M059J (cell line): ENCODE data around the gene SLC6A2. TPM values are rescaled to one million over a fixed set of nuclear protein-coding genes. Genes with fewer than 3 reads are reported as not detected.
A peak's percentile ranks its signal among the peaks of the same experiment; 100 is the strongest.

Experiments
- DNase-seq: peaks from one replicate; pipeline ENCODE4 v3.0.0-alpha.2; 2012; ENCODE audit warnings: low read depth
- total RNA-seq: library from RNA; depleted of rRNA; stranded (reverse); fragments of >200 nt; shearing (Covaris generic); gene quantifications from 2 replicates; pipeline ENCODE4 v1.2.3, GENCODE V29; 2014

Gene SLC6A2
- total RNA-seq, 1 experiment from 2014 or later = not detected

DNA sequence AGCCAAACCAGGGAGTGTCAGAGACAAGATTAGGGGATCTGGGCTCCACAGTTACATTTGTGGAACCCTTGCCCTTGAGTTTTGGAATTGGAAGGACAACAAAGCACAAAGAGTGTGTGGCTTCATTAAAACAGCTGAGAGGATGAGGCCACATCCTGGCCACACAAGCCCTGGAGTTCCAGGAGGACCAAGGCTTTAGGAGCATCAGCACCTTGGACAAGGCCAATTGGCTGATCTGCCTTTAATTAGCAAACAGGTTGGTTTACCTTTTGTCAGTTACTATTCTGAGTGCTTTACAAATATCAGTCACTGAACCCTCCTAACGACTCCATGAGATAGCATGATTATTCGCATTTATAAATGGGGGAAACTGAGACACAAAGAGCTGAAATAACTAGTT is 54.7 kb downstream of the SLC6A2 start:
- DNase-seq = no peak

- peak; percentile 57 for DNase-seq
These were observed 56.4 kb downstream of the SLC6A2 start for GRCh38 chr16:55711959-55712876.

DNA sequence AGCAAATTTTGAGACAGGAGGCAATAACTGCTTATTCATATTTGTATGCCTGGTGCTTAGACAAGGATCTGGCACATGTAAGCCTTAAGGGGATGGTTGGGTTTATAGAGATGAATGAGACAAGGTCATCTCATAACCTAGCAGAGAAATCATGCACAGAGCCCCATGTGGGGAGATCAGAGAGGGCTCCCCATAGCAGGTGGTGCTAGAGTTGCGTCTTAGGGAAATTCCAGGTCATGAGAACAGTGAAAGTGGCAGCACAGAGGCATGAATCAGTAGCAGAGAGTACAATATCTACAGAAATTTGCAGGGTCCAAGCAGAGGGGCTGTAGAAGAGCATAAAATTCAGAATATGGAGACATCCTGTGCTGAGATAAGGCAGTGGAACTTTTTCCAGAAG is 57.3 kb downstream of the SLC6A2 start:
- DNase-seq = no peak

GRCh38 chr16:55717326-55717725 is 61.5 kb downstream of the SLC6A2 start:
- no peak for DNase-seq

- no peak for DNase-seq
These were observed 69.4 kb downstream of the SLC6A2 start for GRCh38 chr16:55725055-55725777.

DNA sequence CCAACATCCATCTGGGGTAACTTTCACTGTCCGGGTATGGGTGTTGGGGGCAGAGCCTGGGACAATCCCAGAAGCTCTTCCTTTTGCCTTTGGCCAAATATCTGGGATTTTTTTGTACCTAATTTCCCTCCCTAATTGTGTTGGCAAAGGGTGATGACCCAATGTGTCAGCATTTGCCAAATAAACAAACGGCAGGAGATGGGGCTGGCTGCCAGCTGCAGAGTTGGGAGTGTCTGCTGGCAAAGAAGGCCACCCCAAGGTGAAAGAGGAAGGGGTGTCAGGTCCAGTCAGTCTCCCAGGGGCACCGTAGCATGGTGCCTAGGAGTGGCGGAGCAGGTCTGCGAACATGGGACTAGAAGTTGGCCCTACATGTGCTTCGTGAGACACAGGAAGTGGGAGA is 73.0 kb downstream of the SLC6A2 start:
- peak; percentile 10 for DNase-seq

GRCh38 chr16:55730115-55730514 is 74.3 kb downstream of the SLC6A2 start:
- DNase-seq = no peak

DNA sequence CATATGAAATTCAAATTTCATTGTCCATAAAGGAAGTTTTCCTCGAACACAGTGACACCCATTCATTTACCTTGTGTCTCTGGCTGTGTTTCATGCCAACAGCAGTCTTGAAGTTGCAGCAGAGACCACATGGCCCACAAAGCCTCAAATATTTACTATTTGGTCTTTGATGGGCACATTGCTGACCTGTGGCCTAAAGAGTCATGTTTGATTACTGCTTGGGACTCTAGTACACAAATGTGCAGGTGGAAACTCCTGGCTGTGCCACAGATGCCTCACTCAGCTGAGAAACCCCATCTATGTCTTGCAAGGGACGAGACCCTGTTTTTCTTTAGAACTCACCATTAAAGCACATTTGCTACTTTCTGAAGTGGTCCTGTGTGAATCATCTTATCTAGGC is 76.7 kb downstream of the SLC6A2 start:
- no peak for DNase-seq

DNA sequence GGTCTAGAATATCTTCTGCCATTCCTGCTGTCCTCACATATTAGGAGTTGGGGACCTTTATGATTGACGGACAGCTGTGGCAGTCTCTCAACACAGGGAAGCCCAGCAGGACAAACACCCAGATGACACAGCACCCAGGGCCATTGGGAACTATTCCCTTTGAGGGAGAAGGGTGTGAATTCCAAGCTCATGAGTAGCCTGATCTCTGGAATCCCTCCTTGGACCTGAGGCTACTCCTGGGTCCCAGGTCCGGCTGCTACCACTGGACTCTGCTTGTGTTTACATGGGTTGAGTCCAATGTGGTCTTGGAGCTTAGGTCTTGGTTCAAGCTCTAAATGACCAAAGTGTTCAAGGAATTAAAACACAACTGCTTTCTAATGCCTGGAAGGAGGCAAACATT is 78.9 kb downstream of the SLC6A2 start:
- peak; percentile 32 for DNase-seq

DNA sequence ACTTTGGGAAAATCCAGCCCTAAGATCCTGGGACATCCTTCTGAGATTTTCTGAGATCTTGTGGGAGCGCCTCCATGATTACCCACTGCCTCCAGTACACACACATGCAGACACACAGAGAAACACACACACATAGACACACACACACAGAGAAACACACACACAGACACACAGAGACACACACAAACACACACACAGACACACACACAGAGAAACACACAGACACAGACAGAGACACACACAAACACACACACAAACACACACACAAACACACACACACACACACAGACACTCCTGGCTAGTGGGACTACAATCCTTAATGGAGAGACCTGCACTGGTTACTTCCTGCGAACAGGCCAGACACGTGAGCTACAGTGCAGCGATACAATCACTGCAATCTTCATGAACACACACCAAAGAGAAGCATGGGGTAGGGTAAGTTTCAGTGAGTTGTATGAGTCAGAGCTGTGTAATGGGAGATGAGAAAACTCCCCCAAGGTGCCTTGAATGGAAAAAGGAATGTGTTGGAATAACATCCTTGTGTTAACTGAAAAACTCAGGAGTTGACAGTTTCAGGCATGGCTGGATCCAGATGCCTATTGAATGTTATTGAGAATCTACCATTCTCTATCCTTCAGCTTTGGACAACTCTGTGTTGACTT is 79.5 kb downstream of the SLC6A2 start:
- DNase-seq = peak; percentile 54

DNA sequence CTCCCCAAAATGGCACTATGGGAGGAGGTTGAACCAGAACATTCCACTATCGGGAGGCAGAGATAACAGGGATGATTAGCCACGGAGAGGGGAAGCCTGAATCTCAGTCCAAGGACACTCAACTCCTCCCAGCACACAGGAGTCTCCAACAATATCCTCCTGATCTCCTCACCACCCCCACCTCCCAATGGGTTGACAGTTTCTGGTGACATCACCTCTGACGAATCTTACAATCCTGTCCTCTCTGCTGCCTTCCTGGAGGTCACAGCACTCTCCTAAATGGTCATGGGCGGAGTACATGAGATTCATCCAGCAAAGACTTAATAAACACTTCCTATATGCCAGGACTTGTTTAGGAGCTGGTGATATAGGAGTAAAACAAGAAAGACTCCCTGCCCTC is 80.9 kb downstream of the SLC6A2 start:
- DNase-seq = no peak

DNA sequence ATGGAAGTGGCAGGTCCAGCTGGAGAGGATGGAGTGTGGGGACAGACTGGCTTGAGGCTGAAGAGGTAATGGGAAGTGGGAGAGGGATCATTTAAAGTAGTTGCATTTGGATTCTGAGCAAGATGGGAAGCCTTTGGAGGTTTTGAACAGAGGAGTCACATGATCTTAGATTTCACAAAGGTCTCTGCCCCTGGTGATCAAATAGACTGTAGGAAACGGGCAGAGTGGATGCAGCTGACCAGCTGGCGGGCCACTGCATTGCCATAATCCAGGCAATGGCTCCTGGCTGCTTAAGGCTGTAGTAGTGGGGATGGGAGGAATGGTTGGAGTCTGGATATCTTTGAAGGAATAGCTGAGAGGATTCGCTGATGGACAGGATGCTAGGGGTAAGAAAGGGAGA is 81.5 kb downstream of the SLC6A2 start:
- DNase-seq = no peak

GRCh38 chr16:55737966-55738365 is 82.2 kb downstream of the SLC6A2 start:
- no peak for DNase-seq

DNA sequence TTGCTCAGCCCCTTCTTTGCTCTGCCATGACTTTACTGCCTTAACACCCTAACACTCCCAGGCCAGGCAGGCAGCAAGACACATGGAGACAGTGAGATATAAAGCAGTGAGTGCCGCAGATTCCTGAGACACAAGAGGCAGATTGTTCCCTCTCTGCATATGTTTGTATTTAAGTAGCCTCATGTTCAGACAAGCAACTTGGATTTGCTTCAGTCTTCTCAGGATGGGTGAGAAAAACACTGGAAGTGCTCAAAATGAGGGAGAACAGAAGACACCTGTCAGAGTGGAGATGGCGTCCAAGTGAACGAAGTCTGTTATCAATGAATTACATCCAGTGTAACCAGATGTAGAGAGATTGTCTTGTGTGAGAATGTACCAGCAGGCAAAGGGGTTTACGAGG is 90.3 kb downstream of the SLC6A2 start:
- DNase-seq = no peak

DNA sequence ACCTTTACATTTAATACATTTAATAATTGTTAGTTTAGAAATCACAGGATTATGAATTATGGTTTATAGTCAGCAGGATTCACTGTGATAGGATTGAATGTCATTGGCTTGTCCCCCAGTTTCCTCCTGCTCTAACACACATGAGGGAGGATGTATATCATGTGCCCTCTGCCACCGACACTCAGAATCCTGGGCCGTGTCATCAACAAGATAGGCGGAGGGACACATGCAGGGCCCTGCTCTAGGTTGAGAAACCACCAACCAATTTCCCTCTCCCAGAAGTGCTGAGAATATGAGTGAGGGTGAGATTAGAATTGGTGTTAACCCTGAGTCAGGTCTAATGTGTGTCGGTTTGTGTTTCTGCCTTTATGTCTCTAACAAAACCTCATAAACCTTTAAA is 92.0 kb downstream of the SLC6A2 start:
- DNase-seq = no peak

- peak; percentile 54 for DNase-seq
These were observed 96.8 kb downstream of the SLC6A2 start for GRCh38 chr16:55752465-55753144.

DNA sequence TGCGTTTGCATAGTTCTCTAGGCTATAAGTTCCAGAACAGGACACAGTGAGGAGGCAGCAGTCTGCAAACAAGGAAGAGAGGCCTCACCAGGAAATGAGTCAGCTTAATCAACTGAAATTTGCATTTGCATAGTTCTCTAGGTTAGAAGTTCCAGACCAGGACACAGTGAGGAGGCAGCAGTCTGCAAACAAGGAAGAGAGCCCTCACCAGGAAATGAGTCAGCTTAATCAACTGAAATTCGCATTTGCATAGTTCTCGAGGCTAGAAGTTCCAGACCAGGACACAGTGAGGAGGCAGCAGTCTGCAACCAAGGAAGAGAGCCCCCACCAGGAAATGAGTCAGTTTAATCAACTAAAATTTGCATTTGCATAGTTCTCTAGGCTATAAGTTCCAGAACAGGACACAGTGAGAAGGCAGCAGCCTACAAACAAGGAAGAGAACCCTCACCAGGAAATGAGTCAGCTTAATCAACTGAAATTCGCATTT is 97.4 kb downstream of the SLC6A2 start:
- peak; percentile 62 for DNase-seq
